ENCODE results near the gene PITX2. TPM values are rescaled to one million over a fixed set of nuclear protein-coding genes. Genes with fewer than 3 reads are reported as not detected.

Gene PITX2
- total RNA-seq, 1 experiment from 2014 or later: 8.3 TPM

- no peak for DNase-seq (ENCODE audit: low read depth, low spot score)
- Histone ChIP-seq H3K27me3 (ENCODE audit: insufficient read depth, low read length) (no peaks in the 10 kb centered on the region), H3K4me1 (ENCODE audit: control insufficient read depth in 1 of 2, insufficient read depth in 2 of 2, low read length in 2 of 2) (no peaks in the 10 kb centered on the region), H3K9me3 (ENCODE audit: control insufficient read depth in 1 of 2, insufficient read depth in 1 of 2, low read depth in 1 of 2, low read length in 2 of 2) (no peaks in the 10 kb centered on the region), H3K4me3 (replicated peaks in 1 of 2; ENCODE audit: low read depth in 1 of 2, low read length in 2 of 2) (no peak overlapping the region), H3K36me3 (ENCODE audit: control insufficient read depth in 1 of 2, insufficient read depth in 2 of 2, low read length in 2 of 2) (0 out of 4 replicates have a peak, but pooled peaks cover 0 to 3% of the 10 kb centered on the region in 2 experiments), H2AFZ (ENCODE audit: low read depth, low read length, poor library complexity, severe bottlenecking) (no peak overlapping the region), H3K9ac (ENCODE audit: low read length) (no peak overlapping the region), H4K20me1 (ENCODE audit: insufficient read depth) (no peaks in the 10 kb centered on the region), H3K27ac (ENCODE audit: low read depth, low read length) (no peak overlapping the region), H3K4me2 (ENCODE audit: low read length) (no peak overlapping the region), H3K79me2 (ENCODE audit: insufficient read depth, low read length) (no peaks in the 10 kb centered on the region), H3K9me2 (ENCODE audit: insufficient read depth) (no peaks in the 10 kb centered on the region)
- ATAC-seq: no peak
- no peak for TF ChIP-seq JUND (IDR thresholded peaks at IDR 0.05)
- TF ChIP-seq REST (IDR thresholded peaks at IDR 0.05; ENCODE audit: low read depth): no peak
- no peak for TF ChIP-seq ELF1 (IDR thresholded peaks at IDR 0.05; ENCODE audit: borderline replicate concordance, low read depth)
- ChIA-PET CTCF (no interaction called here), POLR2A (no interaction called here), RAD21 (ENCODE audit: low non-redundant PET in 1 of 2, low total read pairs in 2 of 2, uncharacterized antibody in 2 of 2, unreplicated experiment in 2 of 2) (no interaction called here)
- no TSS peak for BruUV-seq (replicated peaks)
- intact Hi-C loops (cut with micrococcal nuclease): no loop called here
Observed at GRCh38 chr4:110614976-110615352, 7.9 kb downstream of the PITX2 start.

- Histone ChIP-seq H3K36me3 (ENCODE audit: control insufficient read depth in 1 of 2, insufficient read depth in 2 of 2, low read length in 2 of 2) (no peaks in the 10 kb centered on the region), H3K4me2 (ENCODE audit: low read length) (no peak overlapping the region), H3K4me3 (replicated peaks in 1 of 2; ENCODE audit: low read depth in 1 of 2, low read length in 2 of 2) (no peak overlapping the region), H4K20me1 (ENCODE audit: insufficient read depth) (no peaks in the 10 kb centered on the region), H2AFZ (ENCODE audit: low read depth, low read length, poor library complexity, severe bottlenecking) (no peak overlapping the region), H3K27ac (ENCODE audit: low read depth, low read length) (no peak overlapping the region), H3K9me2 (ENCODE audit: insufficient read depth) (no peaks in the 10 kb centered on the region), H3K4me1 (ENCODE audit: control insufficient read depth in 1 of 2, insufficient read depth in 2 of 2, low read length in 2 of 2) (peaks cover under 1 to 5% of the 10 kb centered on the region in 2 experiments; a peak in 3 of 4 replicates), H3K9ac (ENCODE audit: low read length) (no peak overlapping the region), H3K9me3 (ENCODE audit: control insufficient read depth in 1 of 2, insufficient read depth in 1 of 2, low read depth in 1 of 2, low read length in 2 of 2) (no peaks in the 10 kb centered on the region), H3K27me3 (ENCODE audit: insufficient read depth, low read length) (no peaks in the 10 kb centered on the region), H3K79me2 (ENCODE audit: insufficient read depth, low read length) (no peaks in the 10 kb centered on the region)
- DNase-seq (ENCODE audit: low read depth, low spot score) (no peak), ATAC-seq (no peak)
- intact Hi-C loops (cut with micrococcal nuclease): no loop called here
- CTCF ChIA-PET: no interaction called here
- no TSS peak for BruUV-seq (replicated peaks)
- RAD21 ChIA-PET (ENCODE audit: low non-redundant PET in 1 of 2, low total read pairs in 2 of 2, uncharacterized antibody in 2 of 2, unreplicated experiment in 2 of 2): no interaction called here
- POLR2A ChIA-PET: no interaction called here
- TF ChIP-seq SP1 (IDR thresholded peaks at IDR 0.05; ENCODE audit: low read depth) (no peak), EZH2phosphoT487 (IDR thresholded peaks at IDR 0.05; ENCODE audit: borderline replicate concordance) (no peak), TCF7L2 (IDR thresholded peaks at IDR 0.05; ENCODE audit: borderline replicate concordance, extremely low read depth, insufficient read depth, insufficient read length) (no peak), MAX (IDR thresholded peaks at IDR 0.05) (no peak), ZNF274 (IDR thresholded peaks at IDR 0.05; ENCODE audit: low read depth, low read length) (no peak), JUND (IDR thresholded peaks at IDR 0.05) (no peak), ZFX (IDR thresholded peaks at IDR 0.05) (no peak), ATF3 (IDR thresholded peaks at IDR 0.05) (no peak), SRF (IDR thresholded peaks at IDR 0.05; ENCODE audit: low read depth) (no peak), POLR2A (IDR thresholded peaks at IDR 0.05; ENCODE audit: borderline replicate concordance, extremely low read depth, insufficient read depth, insufficient read length) (no peak), ZBTB33 (IDR thresholded peaks at IDR 0.05; ENCODE audit: extremely low read depth, insufficient replicate concordance, low read length) (no peak), YY1 (IDR thresholded peaks at IDR 0.05; ENCODE audit: extremely low read depth, insufficient replicate concordance, low read depth, low read length) (no peak)
Observed at GRCh38 chr4:110614173-110614963, 8.5 kb downstream of the PITX2 start.

Data from HCT116 (cell line).